ENCODE data around the gene PNMA5.

GRCh38 chrX:152941328-152942076, 52.4 kb downstream of the PNMA5 start:
- TF ChIP-seq CTCF (conservative IDR thresholded peaks at IDR 0.05) (peak; percentile 85), ZFX (IDR thresholded peaks at IDR 0.05) (no peak)
